Vagina (tissue), 2 donors: ENCODE data around the gene STAT5B.

Experiments used
- POLR2A ChIP-seq, 2 donors: fragments of 450-650 bp; IDR thresholded peaks; one replicate each; pipeline ENCODE4 v1.6.1; 2017; ENCODE audit warnings: antibody characterized with exemption in 2 of 2, mild to moderate bottlenecking in 2 of 2, moderate library complexity in 2 of 2
- TF ChIP-seq, protein P1 (sequence below), 3 experiments: fragments of 450-650 bp in 2 of 3; fragments of 200-600 bp in 1 of 3; sonication (generic) in 1 of 3; IDR thresholded peaks; one replicate each; pipeline ENCODE4 v1.5.1; 2017 to 2019; ENCODE audit warnings: antibody characterized with exemption in 3 of 3, mild to moderate bottlenecking in 2 of 3, moderate library complexity in 2 of 3

GRCh38 chr17:42241871-42242270, 34.3 kb downstream of the STAT5B start:
- TF ChIP-seq, protein P1, sequence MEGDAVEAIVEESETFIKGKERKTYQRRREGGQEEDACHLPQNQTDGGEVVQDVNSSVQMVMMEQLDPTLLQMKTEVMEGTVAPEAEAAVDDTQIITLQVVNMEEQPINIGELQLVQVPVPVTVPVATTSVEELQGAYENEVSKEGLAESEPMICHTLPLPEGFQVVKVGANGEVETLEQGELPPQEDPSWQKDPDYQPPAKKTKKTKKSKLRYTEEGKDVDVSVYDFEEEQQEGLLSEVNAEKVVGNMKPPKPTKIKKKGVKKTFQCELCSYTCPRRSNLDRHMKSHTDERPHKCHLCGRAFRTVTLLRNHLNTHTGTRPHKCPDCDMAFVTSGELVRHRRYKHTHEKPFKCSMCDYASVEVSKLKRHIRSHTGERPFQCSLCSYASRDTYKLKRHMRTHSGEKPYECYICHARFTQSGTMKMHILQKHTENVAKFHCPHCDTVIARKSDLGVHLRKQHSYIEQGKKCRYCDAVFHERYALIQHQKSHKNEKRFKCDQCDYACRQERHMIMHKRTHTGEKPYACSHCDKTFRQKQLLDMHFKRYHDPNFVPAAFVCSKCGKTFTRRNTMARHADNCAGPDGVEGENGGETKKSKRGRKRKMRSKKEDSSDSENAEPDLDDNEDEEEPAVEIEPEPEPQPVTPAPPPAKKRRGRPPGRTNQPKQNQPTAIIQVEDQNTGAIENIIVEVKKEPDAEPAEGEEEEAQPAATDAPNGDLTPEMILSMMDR (IDR thresholded peaks at IDR 0.05) = no peak
- TF ChIP-seq POLR2A (IDR thresholded peaks at IDR 0.05) = no peak
